Right lobe of liver (tissue), 6 donors: ENCODE measurements around the gene PES1. TPM values are rescaled to one million over a fixed set of nuclear protein-coding genes. Genes with fewer than 3 reads are reported as not detected.
"Not testable (repeated sequence)": the region's sequence is repeated elsewhere in the genome, so short reads cannot be mapped to it uniquely, and the experiment has no call there.

Source experiments
- ATAC-seq, 4 donors: fragments of 200-7000 bp; cut with Tn5 transposase; one replicate each; pipeline ENCODE4 v1.9.1; 2020; ENCODE audit warnings: mild to moderate bottlenecking in 4 of 4, moderate library complexity in 4 of 4
- DNase-seq, 3 donors: peaks; one replicate each; pipeline ENCODE4 v3.0.0-alpha.2; 2020
- H3K27ac ChIP-seq, 3 donors: fragments of 200-600 bp; one replicate each; pipeline ENCODE4 v1.8.0; 2022
- H3K27me3 ChIP-seq, 2 donors: fragments of 200-600 bp; one replicate each; pipeline ENCODE4 v1.8.0; 2022
- H3K36me3 ChIP-seq, 4 donors: fragments of 200-600 bp; sonication (generic) in 1 of 4; one replicate each; pipeline versions ENCODE4 v1.5.1 to v1.8.0; 2017 to 2022; ENCODE audit warnings: control low read depth in 1 of 4
- H3K4me1 ChIP-seq, 4 donors: fragments of 200-600 bp; sonication (generic) in 1 of 4; one replicate each; pipeline versions ENCODE4 v1.5.1 to v1.8.0; 2017 to 2022; ENCODE audit warnings: control low read depth in 1 of 4
- H3K4me3 ChIP-seq, 3 donors: fragments of 200-600 bp; one replicate each; pipeline ENCODE4 v1.8.0; 2022
- H3K9me3 ChIP-seq, 4 donors: fragments of 200-600 bp; sonication (generic) in 1 of 4; one replicate each; pipeline versions ENCODE4 v1.5.1 to v1.8.0; 2017 to 2022; ENCODE audit warnings: control low read depth in 1 of 4
- POLR2A ChIP-seq: fragments of 450-650 bp; IDR thresholded peaks from one replicate; pipeline ENCODE4 v1.6.1; 2017; ENCODE audit warnings: antibody characterized with exemption, mild to moderate bottlenecking
- WGBS: methylation state at CpG from one replicate; pipeline ENCODE4 v1.1.6; 2018; ENCODE audit warnings: low coverage, low lambda C conversion rate; ENCODE audit not compliant: insufficient coverage; ENCODE audit errors: missing lambda C conversion rate; 5-methylcytosine and 5-hydroxymethylcytosine counted together
- intact Hi-C, 2 donors: fragments of 100-400 bp; cut with DNase I; formaldehyde crosslinking; loops; one replicate each; pipeline versions ENCODE4 v1.11.2 to v1.14.1; 2022
- total RNA-seq, 6 experiments: library from RNA; depleted of rRNA in 2 of 6; stranded (reverse); fragments of >200 nt in 2 of 6; fragmentation: NEBNext Ultra II Directional in 3 of 6; extraction: Animal tissue kit (Norgen Biotek cat#: 25700) in 3 of 6; gene quantifications; one replicate each; pipeline versions ENCODE4 v1.1.0 to v1.2.4, GENCODE V29; 2016 to 2023
- TF ChIP-seq, protein P1 (sequence below), 4 donors: fragments of 200-600 bp in 3 of 4; fragments of 450-650 bp in 1 of 4; IDR thresholded peaks; one replicate each; pipeline versions ENCODE4 v1.5.1 to v1.8.0; 2016 to 2022; ENCODE audit warnings: antibody characterized with exemption in 4 of 4, mild to moderate bottlenecking in 2 of 4
- donor health status: DM: no; HTN: yes; CAD: no.
- donor health status: DM: no; HTN: no; CAD: no.
- donor health status: DM: no; HTN: no; CAD: no.
- donor health status: DM: no; HTN: yes; CAD: no.
- donor health status: DM: no; HTN: yes; CAD: no.

PES1 gene
- total RNA-seq, 6 experiments from 2014 or later = 21.9 to 35.7 (median 31.4) TPM

DNA sequence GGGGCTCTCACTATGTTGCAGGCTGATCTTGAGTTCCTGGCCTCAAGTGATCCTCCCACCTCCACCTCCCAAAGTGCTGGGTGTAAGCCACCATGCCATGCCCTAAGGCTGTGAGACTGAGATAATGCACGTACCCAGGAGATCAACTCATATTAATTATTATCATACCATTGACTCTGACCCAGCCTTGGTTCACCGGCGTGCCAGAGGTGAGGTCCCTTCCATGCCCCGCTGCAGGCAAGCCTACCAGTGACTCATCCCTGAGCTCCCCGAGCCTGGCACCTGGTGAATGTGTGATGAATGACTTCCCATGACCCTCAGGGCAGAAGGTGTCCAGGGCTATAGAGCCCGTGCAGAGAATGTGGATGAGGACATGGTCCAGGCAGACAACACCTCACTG lies 29.3 kb downstream of the PES1 start:
- peaks cover 0 to 4% (median 0%) of the 10 kb centered on the region in 4 donors for H3K4me1 ChIP-seq
- H3K9me3 ChIP-seq = no peaks in the 10 kb centered on the region
- H3K27ac ChIP-seq = no peak overlapping the region
- intact Hi-C loops = no loop called here
- ATAC-seq (peak in 2 of 4 donors; percentile 15 to 56), DNase-seq (peak in 1 of 3 donors; percentile 39)
- 50% methylated on average over 1 of the region's 6 CpGs for WGBS
- no peaks in the 10 kb centered on the region for H3K27me3 ChIP-seq
- H3K4me3 ChIP-seq = no peak overlapping the region
- TF ChIP-seq, protein P1, sequence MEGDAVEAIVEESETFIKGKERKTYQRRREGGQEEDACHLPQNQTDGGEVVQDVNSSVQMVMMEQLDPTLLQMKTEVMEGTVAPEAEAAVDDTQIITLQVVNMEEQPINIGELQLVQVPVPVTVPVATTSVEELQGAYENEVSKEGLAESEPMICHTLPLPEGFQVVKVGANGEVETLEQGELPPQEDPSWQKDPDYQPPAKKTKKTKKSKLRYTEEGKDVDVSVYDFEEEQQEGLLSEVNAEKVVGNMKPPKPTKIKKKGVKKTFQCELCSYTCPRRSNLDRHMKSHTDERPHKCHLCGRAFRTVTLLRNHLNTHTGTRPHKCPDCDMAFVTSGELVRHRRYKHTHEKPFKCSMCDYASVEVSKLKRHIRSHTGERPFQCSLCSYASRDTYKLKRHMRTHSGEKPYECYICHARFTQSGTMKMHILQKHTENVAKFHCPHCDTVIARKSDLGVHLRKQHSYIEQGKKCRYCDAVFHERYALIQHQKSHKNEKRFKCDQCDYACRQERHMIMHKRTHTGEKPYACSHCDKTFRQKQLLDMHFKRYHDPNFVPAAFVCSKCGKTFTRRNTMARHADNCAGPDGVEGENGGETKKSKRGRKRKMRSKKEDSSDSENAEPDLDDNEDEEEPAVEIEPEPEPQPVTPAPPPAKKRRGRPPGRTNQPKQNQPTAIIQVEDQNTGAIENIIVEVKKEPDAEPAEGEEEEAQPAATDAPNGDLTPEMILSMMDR (IDR thresholded peaks at IDR 0.05) = no peak
- no peak for TF ChIP-seq POLR2A
- H3K36me3 ChIP-seq = no peaks in the 10 kb centered on the region

DNA sequence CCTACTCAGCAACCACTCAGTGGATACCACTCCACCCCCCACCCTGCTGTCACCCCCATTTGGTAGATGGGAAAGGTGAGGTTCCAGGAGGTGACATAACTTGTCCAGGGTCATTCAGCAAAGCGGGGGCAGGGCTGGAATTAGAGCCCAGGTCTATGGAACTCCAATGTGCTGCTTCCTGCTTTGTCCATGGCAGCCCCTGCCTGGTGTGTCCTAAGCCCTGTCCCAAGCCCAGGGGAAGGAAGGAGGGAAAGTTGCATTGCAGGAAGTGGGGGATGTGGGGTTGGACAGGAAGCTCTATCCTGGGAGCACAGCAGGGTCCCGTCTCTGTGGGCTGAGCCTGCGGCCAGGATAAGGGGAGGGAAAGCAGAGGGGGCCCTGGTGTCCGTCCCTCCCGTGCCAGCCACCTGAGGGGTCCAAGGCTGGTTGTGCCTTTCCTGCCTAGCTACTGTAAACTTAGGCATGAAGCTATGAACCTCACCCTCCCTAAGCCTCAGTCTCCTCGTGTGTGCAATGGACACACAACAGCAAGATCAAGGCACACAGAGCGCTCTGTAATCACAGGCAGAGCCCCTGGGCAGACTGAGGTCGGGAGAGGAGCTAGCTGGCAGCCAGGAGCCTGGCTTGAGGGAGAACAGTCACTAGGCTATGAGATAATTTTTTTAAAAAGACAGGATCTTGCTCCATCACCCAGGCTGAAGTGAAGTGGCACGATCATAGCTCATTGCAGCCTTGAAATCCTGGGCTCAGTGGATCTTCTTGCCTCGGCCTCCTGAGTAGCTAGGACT lies 30.1 kb downstream of the PES1 start:
- 63% methylated on average over 3 of the region's 10 CpGs for WGBS
- Histone ChIP-seq H3K9me3 (no peaks in the 10 kb centered on the region), H3K27ac (no peak overlapping the region), H3K36me3 (no peaks in the 10 kb centered on the region), H3K27me3 (no peaks in the 10 kb centered on the region), H3K4me3 (no peak overlapping the region), H3K4me1 (peaks cover 0 to 4% (median 0%) of the 10 kb centered on the region in 4 donors)
- intact Hi-C loops = no loop called here
- no peak for TF ChIP-seq POLR2A
- TF ChIP-seq, protein P1 (IDR thresholded peaks at IDR 0.05) = no peak
- no peak for ATAC-seq
- no peak for DNase-seq

DNA sequence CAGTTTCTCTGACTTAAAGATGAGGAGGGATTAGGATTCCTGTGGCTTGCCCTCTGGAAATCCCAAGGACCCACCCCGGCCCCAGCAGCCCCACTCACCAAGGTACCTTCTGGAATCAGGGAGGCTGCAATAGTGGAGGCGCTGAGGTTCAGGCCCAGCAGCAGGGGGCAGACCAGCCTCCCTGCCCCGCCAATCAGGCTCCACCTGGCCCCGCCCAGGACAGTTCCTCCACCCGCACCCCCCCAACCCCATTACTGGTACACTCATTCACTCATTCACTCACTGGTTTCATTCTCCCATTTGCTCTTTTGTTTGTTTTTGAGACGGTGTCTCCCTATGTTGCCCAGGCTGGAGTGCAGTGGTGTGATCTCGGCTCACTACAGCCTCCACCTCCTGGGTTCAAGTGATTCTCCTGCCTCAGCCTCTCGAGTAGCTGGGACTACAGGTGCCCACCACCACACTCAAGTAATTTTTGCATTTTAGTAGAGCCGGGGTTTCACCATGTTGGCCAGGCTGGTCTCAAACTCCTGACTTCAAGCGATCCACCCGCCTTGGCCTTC lies 31.0 kb downstream of the PES1 start:
- H3K4me1 ChIP-seq, H3K27ac ChIP-seq, intact Hi-C loops, H3K4me3 ChIP-seq, DNase-seq, ATAC-seq, H3K27me3 ChIP-seq, H3K36me3 ChIP-seq, H3K9me3 ChIP-seq: not testable (repeated sequence)
- WGBS = 89% methylated on average over 2 of the region's 11 CpGs

DNA sequence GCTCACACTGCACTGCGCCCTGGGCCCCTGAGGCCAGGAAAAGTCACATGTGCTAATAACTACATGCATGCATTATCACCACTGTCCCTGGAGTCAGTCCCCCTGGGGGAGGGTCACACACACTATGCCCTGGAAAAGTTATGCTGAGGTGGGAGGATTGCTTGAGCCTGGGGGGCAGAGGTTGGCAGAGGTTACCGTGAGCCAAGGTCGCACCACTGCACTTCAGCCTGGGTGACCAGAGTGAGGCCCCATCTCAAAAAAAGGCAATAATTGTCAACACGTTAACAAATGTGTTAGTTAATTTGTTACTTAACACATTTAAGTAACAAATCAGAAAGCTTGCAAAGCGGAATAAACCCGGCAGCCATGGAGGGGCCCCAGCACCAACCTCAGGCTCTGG lies 31.8 kb downstream of the PES1 start:
- Histone ChIP-seq H3K27ac (no peak overlapping the region), H3K27me3 (no peaks in the 10 kb centered on the region), H3K4me1 (no peaks in the 10 kb centered on the region), H3K36me3 (no peaks in the 10 kb centered on the region), H3K4me3 (no peak overlapping the region), H3K9me3 (no peaks in the 10 kb centered on the region)
- DNase-seq (no peak), ATAC-seq (no peak)
- intact Hi-C loops = no loop called here
- 45% methylated on average over 3 of the region's 6 CpGs for WGBS
- TF ChIP-seq, protein P1 (IDR thresholded peaks at IDR 0.05) = no peak
- no peak for TF ChIP-seq POLR2A

DNA sequence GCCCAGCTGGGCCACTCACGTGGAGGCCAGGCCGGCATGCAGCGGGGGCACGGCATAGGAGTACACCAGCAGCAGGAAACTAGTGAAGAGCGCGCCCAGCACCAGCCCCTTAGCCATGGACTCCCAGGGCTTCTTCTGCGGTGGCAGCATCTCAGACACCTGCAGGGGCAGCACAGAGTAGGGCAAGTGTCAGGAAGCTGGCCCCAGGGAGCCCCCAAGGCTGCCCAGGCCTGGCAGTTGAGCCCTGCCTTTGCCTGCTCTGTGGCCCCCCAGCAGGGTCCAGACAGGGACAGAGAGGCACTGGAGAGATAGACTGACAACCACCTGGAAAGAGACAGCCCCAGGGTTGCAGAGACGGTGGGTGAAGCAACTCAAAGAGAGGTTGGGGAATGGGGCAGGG lies 34.5 kb downstream of the PES1 start:
- intact Hi-C loops = no loop called here
- no peak for DNase-seq

More for the DNA sequence above, 34.5 kb downstream of the PES1 start:
- no peak for TF ChIP-seq POLR2A
- TF ChIP-seq, protein P1 (IDR thresholded peaks at IDR 0.05) = no peak
- 29% methylated on average over 1 of the region's 8 CpGs for WGBS
- ATAC-seq = no peak
- H3K4me3 ChIP-seq = no peak overlapping the region
- H3K36me3 ChIP-seq = no peaks in the 10 kb centered on the region
- H3K27me3 ChIP-seq = no peaks in the 10 kb centered on the region
- H3K9me3 ChIP-seq = no peaks in the 10 kb centered on the region
- H3K27ac ChIP-seq = no peak overlapping the region
- no peaks in the 10 kb centered on the region for H3K4me1 ChIP-seq
